Measurements from ENCODE around the gene APLP2.

DNA sequence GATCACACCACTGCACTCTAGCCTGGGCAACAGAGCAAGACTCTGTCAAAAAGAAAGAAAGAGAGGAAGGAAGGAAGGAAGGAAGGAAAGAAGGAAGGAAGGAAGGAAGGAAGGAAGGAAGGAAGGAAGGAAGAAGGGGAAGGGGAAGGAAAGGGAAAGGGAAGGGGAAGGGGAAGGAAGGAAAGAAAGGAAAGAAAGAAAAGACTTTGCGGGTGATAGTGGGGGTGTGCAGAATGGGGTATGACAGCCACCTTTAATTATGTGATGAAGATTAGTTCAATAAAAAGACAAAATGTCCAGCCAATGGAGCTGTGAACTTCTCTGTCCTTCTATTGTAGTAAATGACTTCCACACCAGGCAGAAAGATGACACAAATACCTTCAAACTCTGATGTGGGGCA is 8.7 kb upstream of the APLP2 start:
- TF ChIP-seq CTCF (IDR thresholded peaks at IDR 0.05 in 8 of 11, conservative IDR thresholded peaks at IDR 0.05 in 3 of 11) (no peak), POLR2AphosphoS5 (IDR thresholded peaks at IDR 0.05) (no peak)
